Loucy (cell line): ENCODE measurements around the gene CDH4.

Experiments
- CTCF ChIP-seq: fragments of 200-600 bp; sonication (generic); conservative IDR thresholded peaks from 2 replicates; pipeline ENCODE4 v1.5.1; 2014; ENCODE audit warnings: mild to moderate bottlenecking, antibody characterized with exemption, low read length
- EZH2phosphoT487 ChIP-seq: fragments of 200-600 bp; IDR thresholded peaks from 2 replicates; pipeline ENCODE4 v1.6.1; 2018; ENCODE audit warnings: antibody characterized with exemption, mild to moderate bottlenecking, moderate library complexity, borderline replicate concordance

DNA sequence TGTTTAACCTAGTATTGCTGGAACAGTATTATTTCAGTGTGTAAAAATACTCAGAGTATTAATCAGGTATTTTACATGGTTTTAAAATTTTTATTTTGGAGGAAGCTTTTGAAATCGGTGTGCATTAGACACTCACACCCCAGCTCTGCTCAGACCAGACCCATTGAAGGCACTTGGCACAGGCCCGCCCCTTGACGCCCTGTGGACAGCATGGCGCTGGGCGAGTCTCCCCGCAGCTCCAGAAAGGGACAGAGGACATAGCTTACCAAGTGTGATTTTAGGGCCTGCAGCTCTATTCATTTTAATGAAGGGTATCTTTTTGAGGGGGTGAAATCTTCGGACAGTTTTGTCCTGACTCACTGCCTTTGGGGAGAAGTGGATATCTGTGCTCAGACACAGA lies 164.5 kb downstream of the CDH4 start:
- TF ChIP-seq CTCF, result no peak
- no peak for TF ChIP-seq EZH2phosphoT487
